Measurements from ENCODE around the gene SYNE3.
"Not testable (repeated sequence)": the region's sequence is repeated elsewhere in the genome, so short reads cannot be mapped to it uniquely, and the experiment has no call there.

Gene SYNE3

GRCh38 chr14:95523051-95523814 lies 6.8 kb upstream of the SYNE3 start:
- DNase-seq, result peak; percentile 49

DNA sequence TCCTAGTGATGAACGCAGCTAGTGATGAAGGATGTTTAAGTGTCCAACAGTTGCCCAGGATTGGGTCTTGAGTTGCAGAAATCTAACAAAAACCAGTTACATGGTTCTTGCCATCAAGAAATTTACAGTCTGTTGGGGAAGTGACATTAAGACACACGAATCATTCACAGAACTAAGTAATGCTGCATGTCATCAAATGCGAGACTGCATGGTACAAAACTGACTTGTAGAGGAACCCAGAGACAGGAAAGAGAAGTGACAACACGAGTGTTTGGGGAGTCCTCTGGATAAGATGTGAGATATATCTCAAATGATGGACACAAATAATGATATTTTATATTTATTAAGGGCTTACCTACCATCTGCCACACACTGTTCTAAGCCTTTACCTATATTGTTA lies 6.1 kb upstream of the SYNE3 start:
- DNase-seq, result no peak

DNA sequence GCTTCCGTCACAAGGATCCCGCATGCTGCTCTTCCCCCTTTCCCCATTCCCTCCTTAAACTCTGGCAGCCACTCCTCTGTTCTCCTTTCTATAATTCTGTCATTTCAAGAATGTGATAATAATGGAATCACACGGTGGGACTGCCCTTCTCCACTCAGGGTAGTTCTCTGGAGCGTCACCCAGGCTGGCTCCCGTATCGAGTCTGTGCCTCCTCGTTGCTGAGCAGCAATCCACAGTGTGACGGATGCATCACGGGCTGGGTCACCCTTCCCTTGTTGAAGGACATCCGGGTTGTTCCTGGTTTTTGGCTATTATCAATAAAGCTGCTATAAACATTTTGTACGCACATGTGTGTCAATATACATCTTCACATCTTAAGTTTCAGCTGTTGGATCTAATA lies 5.7 kb upstream of the SYNE3 start:
- no peak for DNase-seq

- DNase-seq, result no peak
These were observed 4.6 kb upstream of the SYNE3 start for GRCh38 chr14:95521001-95521400.

GRCh38 chr14:95520346-95520745 lies 3.9 kb upstream of the SYNE3 start:
- DNase-seq, result no peak

DNA sequence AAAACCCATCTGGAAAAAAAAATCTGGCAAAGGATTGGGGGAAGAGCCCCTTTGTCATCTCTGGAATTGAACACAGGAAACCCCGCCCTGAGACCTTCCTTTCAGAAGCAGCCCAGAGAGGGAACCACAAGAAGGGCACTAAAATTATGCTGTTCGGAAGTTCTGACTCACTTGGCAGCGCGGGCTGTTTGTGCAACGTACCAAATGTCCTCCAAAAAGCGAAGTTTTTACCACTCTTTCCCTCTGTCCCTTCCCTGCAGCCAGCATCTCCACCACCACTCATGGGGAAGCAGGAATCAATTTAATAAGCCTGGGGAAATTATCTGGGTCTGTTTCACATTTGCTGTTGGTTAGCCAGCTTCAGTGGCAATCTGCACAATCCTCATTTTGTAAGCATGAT lies 3.2 kb upstream of the SYNE3 start:
- DNase-seq, result peak; percentile 64

DNA sequence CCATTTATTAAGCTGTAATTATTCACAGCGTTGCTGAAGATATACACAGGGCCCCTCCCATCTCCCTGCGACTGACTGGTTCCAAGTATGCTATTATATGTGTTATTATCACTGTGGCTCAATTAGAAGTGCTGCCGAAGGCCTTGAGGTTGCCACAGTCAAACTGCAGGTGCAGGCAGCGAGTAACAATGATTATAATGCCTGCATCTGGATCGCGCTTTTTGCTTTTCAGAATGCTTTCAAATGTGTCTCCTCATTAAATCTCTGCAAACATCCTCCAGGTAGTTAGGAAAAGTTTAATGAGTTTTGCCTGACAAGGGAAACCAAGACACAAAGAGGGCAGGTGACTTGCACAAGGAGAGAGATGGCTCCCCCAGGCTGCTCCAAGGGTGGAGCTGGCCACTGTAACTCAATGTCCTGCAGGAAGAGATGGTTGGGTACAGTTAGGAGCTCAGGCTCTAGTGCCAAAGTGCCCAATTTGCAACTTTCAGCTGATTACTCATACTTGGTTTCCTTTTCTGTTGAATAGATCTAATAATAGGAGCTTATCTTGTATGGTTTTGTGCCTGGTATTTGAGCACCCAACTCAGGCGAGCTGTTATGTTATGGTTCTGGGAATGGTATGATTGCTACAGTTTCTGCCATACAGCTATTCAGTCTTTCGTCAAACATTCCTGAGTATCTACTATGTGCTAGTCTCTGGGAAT lies 1.7 kb upstream of the SYNE3 start:
- no peak for DNase-seq

DNA sequence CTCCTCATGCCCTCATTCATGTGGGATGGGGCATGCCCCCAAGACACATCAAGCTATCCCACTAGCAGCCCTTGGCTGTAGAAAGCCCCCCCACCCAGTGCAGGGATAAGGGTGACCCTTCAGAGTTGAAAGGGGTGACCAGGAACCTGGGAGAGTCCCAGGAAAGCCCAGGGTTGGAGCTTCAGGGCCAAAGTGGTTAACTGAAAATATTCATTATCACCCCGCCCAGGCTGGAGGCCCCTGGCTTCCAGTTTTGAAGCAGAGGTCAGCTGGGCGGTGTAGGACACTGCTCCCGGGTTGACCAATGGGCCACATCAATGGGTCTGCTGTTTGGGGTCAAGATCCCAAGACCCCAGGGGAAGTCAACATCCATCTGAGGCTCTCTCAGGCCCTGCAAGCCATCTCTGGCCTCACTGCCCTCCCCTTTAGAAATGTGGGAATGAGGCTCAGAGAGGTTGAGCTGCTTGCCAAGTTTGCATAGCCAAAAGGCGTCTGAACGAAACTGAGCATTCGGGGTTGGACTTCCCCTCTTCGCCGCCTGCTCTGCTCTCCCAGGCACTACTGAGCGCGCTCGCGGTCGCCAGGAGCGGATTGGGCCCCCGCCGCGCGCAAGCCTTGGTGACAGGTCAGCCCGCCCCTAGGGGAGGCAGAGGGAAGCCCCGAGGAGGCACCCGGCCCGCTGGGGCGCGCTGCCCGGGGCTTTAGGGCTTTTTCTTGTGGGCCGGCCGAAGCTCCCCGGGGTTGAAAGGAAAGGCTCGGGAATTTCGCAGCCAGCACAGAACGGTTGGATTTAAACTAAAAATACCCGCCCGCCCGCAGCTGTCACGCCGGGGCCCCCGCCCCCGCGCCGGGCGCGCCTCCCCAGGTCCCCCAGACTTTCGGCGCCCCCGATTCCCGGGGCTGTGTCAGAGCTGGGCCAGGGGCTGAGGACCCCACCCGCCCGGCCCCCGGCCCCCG lies 576 bp downstream of the SYNE3 start:
- peak; percentile 80 for DNase-seq

DNA sequence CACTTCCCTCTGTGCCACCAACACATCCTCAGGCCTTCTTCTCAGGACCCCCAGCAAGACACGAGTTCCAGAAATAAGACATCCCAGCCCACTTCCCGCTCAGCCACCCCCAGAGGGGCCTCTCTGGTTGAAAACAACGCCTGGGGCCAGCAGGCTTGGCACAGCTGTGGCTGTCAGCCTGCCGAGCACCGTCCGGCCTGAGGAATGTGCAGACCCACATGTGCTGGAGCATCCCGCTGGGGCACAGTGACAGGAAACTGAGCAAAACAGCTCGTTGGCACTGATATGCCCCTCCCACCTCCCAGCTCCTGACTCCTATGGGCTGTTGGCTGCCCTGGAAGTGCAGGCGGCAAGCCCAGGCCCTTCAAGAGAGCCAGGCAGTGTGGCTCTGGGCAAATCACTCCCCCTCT lies 1.4 kb downstream of the SYNE3 start:
- no peak for DNase-seq

DNA sequence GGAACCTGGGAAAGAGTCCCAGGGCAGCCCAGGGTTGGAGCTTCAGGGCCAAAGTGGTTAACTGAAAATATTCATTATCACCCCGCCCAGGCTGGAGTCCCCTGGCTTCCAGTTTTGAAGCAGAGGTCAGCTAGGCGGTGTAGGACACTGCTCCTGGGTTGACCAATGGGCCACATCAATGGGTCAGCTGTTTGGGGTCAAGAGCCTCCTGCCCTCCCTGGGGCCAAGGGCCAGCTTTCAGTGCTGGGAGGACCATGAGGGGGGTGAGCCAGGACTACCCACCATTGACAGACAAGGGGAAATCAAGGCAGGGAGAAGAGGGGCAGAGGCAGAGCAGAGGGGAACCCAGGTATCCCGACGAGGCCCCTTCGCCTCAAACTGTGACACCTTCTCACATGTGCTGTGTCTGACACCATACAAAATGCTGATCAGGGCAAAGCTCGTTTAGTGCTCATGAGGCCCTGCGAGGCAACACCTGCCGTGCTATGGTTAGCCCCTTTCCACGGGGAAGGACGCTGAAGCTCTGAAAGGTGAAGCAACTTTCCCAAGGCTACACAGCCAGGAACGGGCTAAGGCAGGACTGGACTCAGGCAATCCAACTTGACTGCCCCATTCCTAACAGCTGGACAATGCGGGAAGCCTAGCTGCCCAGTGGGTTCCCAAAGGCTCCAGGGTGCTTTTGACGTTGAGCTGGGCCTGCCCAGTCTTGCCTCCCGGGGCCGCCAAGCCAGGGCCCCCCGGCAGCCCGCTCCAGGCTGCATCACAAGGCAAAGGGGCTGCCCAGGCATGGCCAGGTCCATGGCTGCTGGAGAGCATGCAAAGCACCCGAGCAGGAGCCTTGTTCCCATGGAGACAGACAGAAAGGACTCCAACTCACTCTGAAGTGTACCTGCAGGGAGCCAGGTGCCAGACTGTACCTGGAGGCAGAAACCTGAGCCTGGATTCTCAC lies 2.0 kb downstream of the SYNE3 start:
- DNase-seq, result no peak

DNA sequence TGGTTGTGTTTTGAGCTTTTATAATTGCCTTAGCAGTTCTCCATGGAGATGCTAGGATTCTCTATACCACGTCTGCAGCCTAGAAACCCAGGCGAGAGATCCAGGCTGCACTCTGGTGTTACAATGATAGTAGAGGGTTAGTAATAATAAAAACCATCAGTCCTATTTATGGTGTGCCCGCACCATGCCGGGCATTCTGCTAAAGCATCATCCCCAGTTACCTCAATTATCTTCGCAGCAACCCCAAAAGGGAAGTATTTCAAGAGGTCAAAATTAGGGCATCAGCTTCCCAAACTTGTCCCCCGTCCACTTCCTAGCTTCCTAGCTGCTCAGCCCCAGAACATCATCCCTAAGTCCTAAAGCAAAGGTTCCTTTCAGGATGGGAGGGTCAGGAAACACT lies 3.2 kb downstream of the SYNE3 start:
- DNase-seq, result no peak

GRCh38 chr14:95511687-95512086 lies 4.8 kb downstream of the SYNE3 start:
- no peak for DNase-seq

DNA sequence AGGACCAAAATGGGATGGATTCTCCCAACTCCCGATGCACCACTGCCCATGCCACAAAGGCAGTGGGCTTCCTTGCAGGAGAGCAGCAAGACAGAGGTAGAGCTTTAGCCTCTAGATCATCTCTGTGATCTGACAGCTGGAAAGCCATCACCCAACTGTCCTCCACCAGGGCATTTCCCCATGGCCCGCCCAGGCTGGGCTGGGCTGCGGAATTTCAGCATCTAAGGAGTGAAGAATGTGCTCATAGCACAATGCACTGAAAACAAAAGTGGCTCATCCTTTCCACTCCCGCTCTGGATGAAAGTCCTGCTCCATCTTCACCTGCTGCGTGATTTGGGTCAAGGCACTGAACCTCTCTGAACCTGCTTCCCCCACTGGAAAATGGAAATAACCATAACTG lies 5.6 kb downstream of the SYNE3 start:
- no peak for DNase-seq

DNA sequence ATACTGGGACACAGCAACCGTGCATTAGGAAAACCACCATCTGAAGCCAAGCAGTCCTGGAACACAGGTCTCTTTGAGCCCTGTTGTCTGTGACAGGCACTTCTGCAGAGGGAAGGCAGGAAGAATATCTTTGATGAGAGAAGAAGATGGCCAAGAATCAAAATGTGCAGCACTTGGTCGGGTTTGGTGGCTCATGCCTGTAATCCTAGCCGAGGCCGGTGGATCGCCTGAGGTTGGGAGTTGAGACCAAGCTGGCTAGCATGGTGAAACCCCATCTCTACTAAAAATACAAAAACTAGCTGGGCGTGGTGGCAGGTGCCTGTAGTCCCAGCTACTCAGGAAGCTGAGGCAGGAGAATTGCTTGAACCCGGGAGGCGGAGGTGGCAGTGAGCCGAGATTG lies 6.1 kb downstream of the SYNE3 start:
- not testable (repeated sequence) for DNase-seq

GRCh38 chr14:95509495-95509894 lies 7.0 kb downstream of the SYNE3 start:
- no peak for DNase-seq

GRCh38 chr14:95508377-95508776 lies 8.1 kb downstream of the SYNE3 start:
- no peak for DNase-seq

GRCh38 chr14:95507701-95508103 lies 8.7 kb downstream of the SYNE3 start:
- DNase-seq, result no peak

DNA sequence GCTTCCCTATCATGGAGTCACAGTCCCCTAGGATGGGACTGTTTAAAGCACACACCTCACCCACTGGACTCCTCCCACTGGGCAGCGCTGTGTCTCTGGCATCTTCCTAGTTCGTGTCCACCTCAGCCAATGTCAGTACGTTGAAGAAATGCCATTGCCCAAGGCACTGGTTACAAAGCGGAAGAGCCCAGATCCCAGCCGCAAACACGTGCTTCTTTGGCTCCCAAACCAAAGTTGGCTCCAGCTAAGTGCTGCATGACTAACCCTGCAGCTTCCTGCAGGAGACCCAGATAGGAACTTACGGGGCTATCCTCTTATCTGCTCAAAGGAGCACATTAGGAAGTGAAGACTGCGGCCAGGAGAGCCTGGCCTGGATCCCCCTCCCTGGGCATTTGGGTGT lies 9.3 kb downstream of the SYNE3 start:
- DNase-seq, result no peak

DNA sequence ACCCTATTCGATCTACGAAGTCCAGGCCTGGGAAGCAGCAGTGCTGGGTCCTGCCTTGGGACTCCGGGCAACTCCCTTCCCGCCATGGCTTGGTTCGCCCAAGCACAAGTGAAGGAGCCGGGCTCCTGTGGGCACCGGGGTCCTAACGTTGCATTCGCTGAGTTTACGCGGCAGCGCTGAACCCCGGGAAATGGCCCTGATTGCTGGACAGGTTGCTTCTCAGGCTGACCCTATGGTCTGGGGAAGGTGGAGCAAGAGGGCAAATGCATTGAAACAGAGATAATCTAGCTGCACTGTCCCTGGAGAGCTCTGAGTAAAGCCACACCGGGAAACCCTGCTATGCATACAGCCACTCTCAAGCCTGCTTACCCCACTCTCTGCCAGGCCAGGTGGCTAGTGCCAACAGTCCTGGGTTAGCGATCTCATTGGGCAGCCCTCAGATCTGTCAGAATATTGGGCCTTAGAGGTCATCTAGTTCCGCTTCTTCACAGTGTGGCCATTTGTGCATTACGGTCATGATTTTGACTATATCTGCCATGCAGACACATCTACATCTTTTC lies 11.3 kb downstream of the SYNE3 start:
- no peak for DNase-seq

- no peak for DNase-seq
These were observed 12.1 kb downstream of the SYNE3 start for GRCh38 chr14:95504135-95505029.
